WTC11 (cell line): ENCODE measurements around the gene GNAI3. TPM values are rescaled to one million over a fixed set of nuclear protein-coding genes. Genes with fewer than 3 reads are reported as not detected.

Source experiments
- ATAC-seq: fragments of 200-7000 bp; cut with Tn5 transposase; 2 replicates; pipeline ENCODE4 v1.10.0; 2021; ENCODE audit warnings: mild to moderate bottlenecking, moderate library complexity
- CTCF ChIA-PET: fragments of 300-600 bp; sonication (Branson Sonifier 250); formaldehyde crosslinking; loops from one replicate; lab custom pipeline; 2021; ENCODE audit warnings: antibody characterized with exemption; lab: Charles Lee
- POLR2A ChIA-PET: fragments of 350-600 bp; sonication (Branson Sonifier 250); formaldehyde crosslinking; loops from one replicate; lab custom pipeline; 2021; ENCODE audit warnings: antibody characterized with exemption; lab: Charles Lee
- DNase-seq: peaks from one replicate; pipeline ENCODE4 v3.0.0; 2021; ENCODE audit warnings: low spot score
- H3K27ac Mint-ChIP-seq: 2 replicates; pipeline ENCODE4 v1.8.0; 2021; ENCODE audit warnings: mixed read lengths
- H3K27me3 Mint-ChIP-seq: 2 replicates; pipeline ENCODE4 v1.8.0; 2021; ENCODE audit warnings: low read depth, mild to moderate bottlenecking, moderate library complexity, mixed read lengths
- H3K36me3 Mint-ChIP-seq: 2 replicates; pipeline ENCODE4 v1.8.0; 2021; ENCODE audit warnings: mixed read lengths
- H3K4me1 Mint-ChIP-seq: 2 replicates; pipeline ENCODE4 v1.8.0; 2022; ENCODE audit warnings: mixed read lengths
- H3K4me3 Mint-ChIP-seq: 2 replicates; pipeline ENCODE4 v1.8.0; 2021; ENCODE audit warnings: mild to moderate bottlenecking, moderate library complexity, mixed read lengths
- H3K9me3 Mint-ChIP-seq: 2 replicates; pipeline ENCODE4 v1.8.0; 2021; ENCODE audit warnings: mixed read lengths
- NR1H2 ChIP-seq: sonication (generic); formaldehyde crosslinking; IDR thresholded peaks from 2 replicates; pipeline ENCODE4 v1.9.0; 2021; ENCODE audit warnings: mild to moderate bottlenecking, moderate library complexity, missing genetic modification reagents
- PRDM15 ChIP-seq: sonication (generic); formaldehyde crosslinking; IDR thresholded peaks from 2 replicates; pipeline ENCODE4 v1.8.0; 2022; ENCODE audit warnings: missing genetic modification reagents
- USF2 ChIP-seq: sonication (generic); formaldehyde crosslinking; IDR thresholded peaks from 2 replicates; pipeline ENCODE4 v1.8.1; 2023; ENCODE audit warnings: mild to moderate bottlenecking, missing genetic modification reagents, moderate library complexity
- total RNA-seq: library from RNA; stranded (reverse); gene quantifications from 3 replicates; pipeline ENCODE4 v1.2.3, GENCODE V29; 2021
- TF ChIP-seq, protein P1 (sequence below): sonication (generic); formaldehyde crosslinking; IDR thresholded peaks from 2 replicates; pipeline ENCODE4 v1.8.1; 2023; ENCODE audit warnings: mild to moderate bottlenecking, missing genetic modification reagents
- TF ChIP-seq, protein P2 (sequence below): sonication (generic); formaldehyde crosslinking; IDR thresholded peaks from 2 replicates; pipeline ENCODE4 v1.8.1; 2022; ENCODE audit warnings: mild to moderate bottlenecking, missing genetic modification reagents, moderate library complexity, borderline replicate concordance
- TF ChIP-seq, protein P3 (sequence below): sonication (generic); formaldehyde crosslinking; IDR thresholded peaks from 2 replicates; pipeline ENCODE4 v1.8.0; 2022; ENCODE audit warnings: mild to moderate bottlenecking, missing genetic modification reagents
- TF ChIP-seq, protein P4 (sequence below): sonication (generic); formaldehyde crosslinking; conservative IDR thresholded peaks from 2 replicates; pipeline ENCODE4 v1.8.1; 2022; ENCODE audit warnings: mild to moderate bottlenecking, missing genetic modification reagents
- TF ChIP-seq, protein P5 (sequence below): fragments of 250-450 bp; sonication (Bioruptor Pico); IDR thresholded peaks from 2 replicates; pipeline ENCODE4 v1.9.0; 2021; ENCODE audit warnings: mild to moderate bottlenecking, borderline replicate concordance

GNAI3 gene
- total RNA-seq, 1 experiment from 2014 or later: 7.2 TPM

GRCh38 chr1:109535971-109536491, 12.4 kb upstream of the GNAI3 start (continued):
- TF ChIP-seq USF2 (CRISPR knock-in tag): no peak
- TF ChIP-seq, protein P1, sequence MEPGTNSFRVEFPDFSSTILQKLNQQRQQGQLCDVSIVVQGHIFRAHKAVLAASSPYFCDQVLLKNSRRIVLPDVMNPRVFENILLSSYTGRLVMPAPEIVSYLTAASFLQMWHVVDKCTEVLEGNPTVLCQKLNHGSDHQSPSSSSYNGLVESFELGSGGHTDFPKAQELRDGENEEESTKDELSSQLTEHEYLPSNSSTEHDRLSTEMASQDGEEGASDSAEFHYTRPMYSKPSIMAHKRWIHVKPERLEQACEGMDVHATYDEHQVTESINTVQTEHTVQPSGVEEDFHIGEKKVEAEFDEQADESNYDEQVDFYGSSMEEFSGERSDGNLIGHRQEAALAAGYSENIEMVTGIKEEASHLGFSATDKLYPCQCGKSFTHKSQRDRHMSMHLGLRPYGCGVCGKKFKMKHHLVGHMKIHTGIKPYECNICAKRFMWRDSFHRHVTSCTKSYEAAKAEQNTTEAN (CRISPR knock-in tag): no peak
- TF ChIP-seq, protein P2, sequence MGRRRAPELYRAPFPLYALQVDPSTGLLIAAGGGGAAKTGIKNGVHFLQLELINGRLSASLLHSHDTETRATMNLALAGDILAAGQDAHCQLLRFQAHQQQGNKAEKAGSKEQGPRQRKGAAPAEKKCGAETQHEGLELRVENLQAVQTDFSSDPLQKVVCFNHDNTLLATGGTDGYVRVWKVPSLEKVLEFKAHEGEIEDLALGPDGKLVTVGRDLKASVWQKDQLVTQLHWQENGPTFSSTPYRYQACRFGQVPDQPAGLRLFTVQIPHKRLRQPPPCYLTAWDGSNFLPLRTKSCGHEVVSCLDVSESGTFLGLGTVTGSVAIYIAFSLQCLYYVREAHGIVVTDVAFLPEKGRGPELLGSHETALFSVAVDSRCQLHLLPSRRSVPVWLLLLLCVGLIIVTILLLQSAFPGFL (CRISPR knock-in tag): no peak
- TF ChIP-seq, protein P3, sequence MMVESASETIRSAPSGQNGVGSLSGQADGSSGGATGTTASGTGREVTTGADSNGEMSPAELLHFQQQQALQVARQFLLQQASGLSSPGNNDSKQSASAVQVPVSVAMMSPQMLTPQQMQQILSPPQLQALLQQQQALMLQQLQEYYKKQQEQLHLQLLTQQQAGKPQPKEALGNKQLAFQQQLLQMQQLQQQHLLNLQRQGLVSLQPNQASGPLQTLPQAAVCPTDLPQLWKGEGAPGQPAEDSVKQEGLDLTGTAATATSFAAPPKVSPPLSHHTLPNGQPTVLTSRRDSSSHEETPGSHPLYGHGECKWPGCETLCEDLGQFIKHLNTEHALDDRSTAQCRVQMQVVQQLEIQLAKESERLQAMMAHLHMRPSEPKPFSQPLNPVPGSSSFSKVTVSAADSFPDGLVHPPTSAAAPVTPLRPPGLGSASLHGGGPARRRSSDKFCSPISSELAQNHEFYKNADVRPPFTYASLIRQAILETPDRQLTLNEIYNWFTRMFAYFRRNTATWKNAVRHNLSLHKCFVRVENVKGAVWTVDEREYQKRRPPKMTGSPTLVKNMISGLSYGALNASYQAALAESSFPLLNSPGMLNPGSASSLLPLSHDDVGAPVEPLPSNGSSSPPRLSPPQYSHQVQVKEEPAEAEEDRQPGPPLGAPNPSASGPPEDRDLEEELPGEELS (CRISPR knock-in tag): no peak
- no peak for TF ChIP-seq NR1H2 (CRISPR knock-in tag)
- TF ChIP-seq, protein P4, sequence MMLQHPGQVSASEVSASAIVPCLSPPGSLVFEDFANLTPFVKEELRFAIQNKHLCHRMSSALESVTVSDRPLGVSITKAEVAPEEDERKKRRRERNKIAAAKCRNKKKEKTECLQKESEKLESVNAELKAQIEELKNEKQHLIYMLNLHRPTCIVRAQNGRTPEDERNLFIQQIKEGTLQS (CRISPR knock-in tag): no peak

DNA sequence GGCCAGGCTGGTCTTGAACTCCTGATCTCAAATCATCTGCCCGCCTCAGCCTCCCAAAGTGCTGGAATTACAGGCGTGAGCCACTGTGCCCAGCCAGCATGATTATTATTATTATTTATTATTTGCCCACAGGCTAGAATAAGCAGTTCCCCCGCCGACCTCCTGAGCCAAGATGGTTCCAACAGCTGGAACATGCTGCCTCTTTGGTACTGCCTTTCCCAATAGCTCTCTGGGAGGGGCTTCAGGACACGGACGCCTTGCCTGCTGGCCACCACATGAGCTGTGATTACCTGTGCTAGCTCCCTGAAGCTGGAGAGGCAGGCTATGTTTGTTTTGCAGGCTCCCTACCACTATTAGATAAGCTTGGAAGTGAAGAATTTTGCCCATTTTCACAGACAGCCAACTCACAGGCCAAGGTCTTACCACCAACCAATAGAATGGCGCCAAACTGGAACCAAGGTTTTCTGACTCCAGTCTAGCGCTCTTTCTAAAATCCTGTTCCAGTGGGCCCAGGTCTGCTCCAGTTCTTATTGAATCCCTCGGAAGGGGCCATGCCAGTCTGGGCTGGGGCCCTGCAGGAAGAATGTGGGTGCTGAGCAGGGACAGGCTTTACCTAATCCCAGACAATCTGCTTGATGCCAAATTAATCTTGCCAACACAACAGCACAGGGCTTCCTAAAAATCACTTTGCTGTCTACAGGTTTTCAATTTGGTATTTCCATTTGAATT, 10.8 kb upstream of the GNAI3 start:
- ChIA-PET CTCF (interaction anchor here (1.1 to 16.4 kb wide), 4 partner anchors 9 to 274 kb away, joined by 3 to 740 read pairs (median 6); partner anchors contain the start of gene CYB561D1), POLR2A (interaction anchor here (2.1 kb wide), 1 partner anchor 11 kb away, joined by 5 read pairs; the partner anchor contains the start of gene GNAI3)
- H3K4me3 Mint-ChIP-seq: no peak overlapping the region
- DNase-seq (no peak), ATAC-seq (0 out of 2 replicates have a peak, but pooled peaks have one; percentile 8)
- no peaks in the 10 kb centered on the region; the same call in 1 of the 2 replicates for H3K27me3 Mint-ChIP-seq
- peaks cover 7% of the 10 kb centered on the region for H3K4me1 Mint-ChIP-seq
- H3K27ac Mint-ChIP-seq: no peak overlapping the region
- no peaks in the 10 kb centered on the region for H3K36me3 Mint-ChIP-seq
- H3K9me3 Mint-ChIP-seq: no peaks in the 10 kb centered on the region
- TF ChIP-seq PRDM15 (CRISPR knock-in tag): peak; percentile 87
- TF ChIP-seq, protein P5, sequence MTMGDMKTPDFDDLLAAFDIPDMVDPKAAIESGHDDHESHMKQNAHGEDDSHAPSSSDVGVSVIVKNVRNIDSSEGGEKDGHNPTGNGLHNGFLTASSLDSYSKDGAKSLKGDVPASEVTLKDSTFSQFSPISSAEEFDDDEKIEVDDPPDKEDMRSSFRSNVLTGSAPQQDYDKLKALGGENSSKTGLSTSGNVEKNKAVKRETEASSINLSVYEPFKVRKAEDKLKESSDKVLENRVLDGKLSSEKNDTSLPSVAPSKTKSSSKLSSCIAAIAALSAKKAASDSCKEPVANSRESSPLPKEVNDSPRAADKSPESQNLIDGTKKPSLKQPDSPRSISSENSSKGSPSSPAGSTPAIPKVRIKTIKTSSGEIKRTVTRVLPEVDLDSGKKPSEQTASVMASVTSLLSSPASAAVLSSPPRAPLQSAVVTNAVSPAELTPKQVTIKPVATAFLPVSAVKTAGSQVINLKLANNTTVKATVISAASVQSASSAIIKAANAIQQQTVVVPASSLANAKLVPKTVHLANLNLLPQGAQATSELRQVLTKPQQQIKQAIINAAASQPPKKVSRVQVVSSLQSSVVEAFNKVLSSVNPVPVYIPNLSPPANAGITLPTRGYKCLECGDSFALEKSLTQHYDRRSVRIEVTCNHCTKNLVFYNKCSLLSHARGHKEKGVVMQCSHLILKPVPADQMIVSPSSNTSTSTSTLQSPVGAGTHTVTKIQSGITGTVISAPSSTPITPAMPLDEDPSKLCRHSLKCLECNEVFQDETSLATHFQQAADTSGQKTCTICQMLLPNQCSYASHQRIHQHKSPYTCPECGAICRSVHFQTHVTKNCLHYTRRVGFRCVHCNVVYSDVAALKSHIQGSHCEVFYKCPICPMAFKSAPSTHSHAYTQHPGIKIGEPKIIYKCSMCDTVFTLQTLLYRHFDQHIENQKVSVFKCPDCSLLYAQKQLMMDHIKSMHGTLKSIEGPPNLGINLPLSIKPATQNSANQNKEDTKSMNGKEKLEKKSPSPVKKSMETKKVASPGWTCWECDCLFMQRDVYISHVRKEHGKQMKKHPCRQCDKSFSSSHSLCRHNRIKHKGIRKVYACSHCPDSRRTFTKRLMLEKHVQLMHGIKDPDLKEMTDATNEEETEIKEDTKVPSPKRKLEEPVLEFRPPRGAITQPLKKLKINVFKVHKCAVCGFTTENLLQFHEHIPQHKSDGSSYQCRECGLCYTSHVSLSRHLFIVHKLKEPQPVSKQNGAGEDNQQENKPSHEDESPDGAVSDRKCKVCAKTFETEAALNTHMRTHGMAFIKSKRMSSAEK (CRISPR knock-in tag): no peak
- TF ChIP-seq, all 79 proteins: peak for 1
